ENCODE data around the gene UPK1B. TPM values are rescaled to one million over a fixed set of nuclear protein-coding genes. Genes with fewer than 3 reads are reported as not detected.

The UPK1B gene
- total and polyA plus RNA-seq, 2 donors (not counting 3 experiments of a cell fraction or from before 2014, with no cell fraction given): not detected

DNA sequence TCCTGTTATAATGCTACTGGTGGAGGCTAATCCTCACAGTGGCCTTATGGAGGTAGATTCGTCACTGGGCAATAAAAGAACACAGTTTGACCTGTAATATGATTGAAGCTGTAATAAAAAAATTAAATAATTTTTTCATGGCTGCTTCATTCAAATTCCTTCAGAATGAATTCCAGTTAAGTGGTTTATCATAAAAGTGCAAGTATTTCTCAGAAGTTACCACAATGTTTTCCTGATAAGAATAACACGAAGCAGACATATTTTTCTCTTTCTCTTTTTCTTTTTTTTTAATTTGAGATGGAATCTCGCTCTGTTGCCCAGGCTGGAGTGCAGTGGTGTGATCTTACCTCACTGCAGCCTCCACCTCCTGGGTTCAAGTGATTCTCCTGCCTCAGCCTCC is 51.7 kb downstream of the UPK1B start:
- dilution Hi-C loops (cut with MboI; ENCODE audit: extremely low pct_ligation_motif_present, low sequenced_read_pairs): no loop called here
- Histone ChIP-seq H3K27me3 (ENCODE audit: control insufficient read depth in 2 of 2, insufficient read depth in 2 of 2, low read length in 2 of 2) (no peaks in the 10 kb centered on the region), H3K27ac (ENCODE audit: insufficient read depth, low read depth, low read length) (no peak overlapping the region), H3K4me3 (replicated peaks in 1 of 3; ENCODE audit: insufficient read depth in 1 of 3, low read depth in 1 of 3, low read length in 3 of 3) (no peak overlapping the region), H3K4me2 (ENCODE audit: insufficient read depth, low read length) (no peak overlapping the region), H3K9me3 (replicated peaks; ENCODE audit: control insufficient read depth, insufficient read depth, low read length) (no peaks in the 10 kb centered on the region), H3K36me3 (ENCODE audit: control insufficient read depth in 2 of 2, extremely low read depth in 1 of 2, insufficient read depth in 2 of 2, low read length in 2 of 2) (peaks cover 10 to 21% of the 10 kb centered on the region in 2 experiments), H2AFZ (ENCODE audit: low read depth, low read length) (no peak overlapping the region), H4K20me1 (replicated peaks; ENCODE audit: control insufficient read depth, extremely low read depth, insufficient read depth, low read length) (no peaks in the 10 kb centered on the region), H3K9me1 (replicated peaks; ENCODE audit: control insufficient read depth, extremely low read depth, insufficient read depth, low read length) (no peaks in the 10 kb centered on the region), H3K4me1 (ENCODE audit: control insufficient read depth, extremely low read depth, insufficient read depth, low read length) (no peaks in the 10 kb centered on the region), H3K79me2 (ENCODE audit: control insufficient read depth, insufficient read depth, low read length) (no peaks in the 10 kb centered on the region), H3K9ac (replicated peaks; ENCODE audit: extremely low read depth, insufficient read depth, low read length) (no peak overlapping the region)
- intact Hi-C loops (cut with micrococcal nuclease): no loop called here
- CTCF ChIA-PET: interaction anchor here (2.2 kb wide), 1 partner anchor 16 kb away, joined by 7 read pairs; the partner anchor contains the start of gene B4GALT4
- TF ChIP-seq, protein P1, sequence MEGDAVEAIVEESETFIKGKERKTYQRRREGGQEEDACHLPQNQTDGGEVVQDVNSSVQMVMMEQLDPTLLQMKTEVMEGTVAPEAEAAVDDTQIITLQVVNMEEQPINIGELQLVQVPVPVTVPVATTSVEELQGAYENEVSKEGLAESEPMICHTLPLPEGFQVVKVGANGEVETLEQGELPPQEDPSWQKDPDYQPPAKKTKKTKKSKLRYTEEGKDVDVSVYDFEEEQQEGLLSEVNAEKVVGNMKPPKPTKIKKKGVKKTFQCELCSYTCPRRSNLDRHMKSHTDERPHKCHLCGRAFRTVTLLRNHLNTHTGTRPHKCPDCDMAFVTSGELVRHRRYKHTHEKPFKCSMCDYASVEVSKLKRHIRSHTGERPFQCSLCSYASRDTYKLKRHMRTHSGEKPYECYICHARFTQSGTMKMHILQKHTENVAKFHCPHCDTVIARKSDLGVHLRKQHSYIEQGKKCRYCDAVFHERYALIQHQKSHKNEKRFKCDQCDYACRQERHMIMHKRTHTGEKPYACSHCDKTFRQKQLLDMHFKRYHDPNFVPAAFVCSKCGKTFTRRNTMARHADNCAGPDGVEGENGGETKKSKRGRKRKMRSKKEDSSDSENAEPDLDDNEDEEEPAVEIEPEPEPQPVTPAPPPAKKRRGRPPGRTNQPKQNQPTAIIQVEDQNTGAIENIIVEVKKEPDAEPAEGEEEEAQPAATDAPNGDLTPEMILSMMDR (IDR thresholded peaks at IDR 0.05; ENCODE audit: extremely low read depth in 1 of 2, insufficient read depth in 1 of 2, low read depth in 1 of 2, low read length in 2 of 2): no peak
- TF ChIP-seq MYC (IDR thresholded peaks at IDR 0.05; ENCODE audit: low read depth, low read length): no peak
- TF ChIP-seq JUN (IDR thresholded peaks at IDR 0.05; ENCODE audit: borderline replicate concordance, insufficient read depth, insufficient read length, low read depth): no peak
- TF ChIP-seq, protein P2, sequence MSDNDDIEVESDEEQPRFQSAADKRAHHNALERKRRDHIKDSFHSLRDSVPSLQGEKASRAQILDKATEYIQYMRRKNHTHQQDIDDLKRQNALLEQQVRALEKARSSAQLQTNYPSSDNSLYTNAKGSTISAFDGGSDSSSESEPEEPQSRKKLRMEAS (IDR thresholded peaks at IDR 0.05; ENCODE audit: insufficient read depth, insufficient read length): no peak
- no peak for TF ChIP-seq FOS (IDR thresholded peaks at IDR 0.05; ENCODE audit: borderline replicate concordance, insufficient read depth, low read length)
- TF ChIP-seq GATA2 (IDR thresholded peaks at IDR 0.05; ENCODE audit: insufficient read depth, insufficient read length, low read depth, low read length): no peak
- TF ChIP-seq EZH2 (IDR thresholded peaks at IDR 0.05; ENCODE audit: borderline replicate concordance, low read depth, low read length, severe bottlenecking): no peak
- TF ChIP-seq POLR2A (IDR thresholded peaks at IDR 0.05; ENCODE audit: low read depth, low read length): no peak
- no peak for TF ChIP-seq POLR2AphosphoS5 (IDR thresholded peaks at IDR 0.05; ENCODE audit: insufficient read depth, low read depth, low read length)
- DNase-seq (ENCODE audit: low read depth, low spot score) (no peak), FAIRE-seq (no peak)
- POLR2A ChIA-PET: no interaction called here
- BruUV-seq (replicated peaks): no TSS peak
